ENCODE measurements around the gene SERF2. TPM values are rescaled to one million over a fixed set of nuclear protein-coding genes. Genes with fewer than 3 reads are reported as not detected.
A peak's percentile ranks its signal among the peaks of the same experiment; 100 is the strongest.

Gene SERF2
- total RNA-seq, 1 experiment from 2014 or later, result 823 TPM

GRCh38 chr15:43777267-43777914, 14.7 kb upstream of the SERF2 start:
- Mint-ChIP-seq H3K36me3 (ENCODE audit: insufficient read depth, unreplicated experiment) (peaks cover 26% of the 10 kb centered on the region), H3K4me1 (ENCODE audit: low read depth, unreplicated experiment) (no peaks in the 10 kb centered on the region), H3K4me3 (ENCODE audit: unreplicated experiment) (peak overlapping the region; percentile 37), H3K27me3 (ENCODE audit: insufficient read depth, unreplicated experiment) (no peaks in the 10 kb centered on the region), H3K27ac (ENCODE audit: unreplicated experiment) (no peak overlapping the region), H3K9me3 (ENCODE audit: unreplicated experiment) (no peaks in the 10 kb centered on the region)
- Histone ChIP-seq H3K4me3 (ENCODE audit: low read depth, low read length) (no peak overlapping the region), H3K9me3 (no peaks in the 10 kb centered on the region), H3K4me1 (no peaks in the 10 kb centered on the region), H3K27me3 (replicated peaks; ENCODE audit: control insufficient read depth, insufficient read depth, low read length) (no peaks in the 10 kb centered on the region), H3K36me3 (ENCODE audit: control insufficient read depth, insufficient read depth, low read length) (peaks cover 1% of the 10 kb centered on the region; the same call in 1 of the 2 replicates)
- ChIA-PET POLR2A (no interaction called here), CTCF (no interaction called here)
- no peak for TF ChIP-seq CTCF (IDR thresholded peaks at IDR 0.05; ENCODE audit: insufficient read depth in 1 of 2, low read depth in 1 of 2, low read length in 1 of 2, severe bottlenecking in 1 of 2, unreplicated experiment in 1 of 2)
- no peak for DNase-seq
- intact Hi-C loops (cut with micrococcal nuclease; ENCODE audit: unreplicated experiment), result no loop called here
- no TSS peak for BruUV-seq (replicated peaks)

GRCh38 chr15:43779016-43779415, 13.1 kb upstream of the SERF2 start:
- Mint-ChIP-seq H3K36me3 (ENCODE audit: insufficient read depth, unreplicated experiment) (peaks cover 14% of the 10 kb centered on the region), H3K4me1 (ENCODE audit: low read depth, unreplicated experiment) (no peaks in the 10 kb centered on the region), H3K27me3 (ENCODE audit: insufficient read depth, unreplicated experiment) (no peaks in the 10 kb centered on the region), H3K9me3 (ENCODE audit: unreplicated experiment) (no peaks in the 10 kb centered on the region), H3K27ac (ENCODE audit: unreplicated experiment) (no peak overlapping the region), H3K4me3 (ENCODE audit: unreplicated experiment) (no peak overlapping the region)
- DNase-seq, result no peak
- ChIA-PET CTCF (no interaction called here), POLR2A (no interaction called here)
- Histone ChIP-seq H3K4me1 (no peaks in the 10 kb centered on the region), H3K9me3 (no peaks in the 10 kb centered on the region), H3K4me3 (ENCODE audit: low read depth, low read length) (no peak overlapping the region), H3K27me3 (replicated peaks; ENCODE audit: control insufficient read depth, insufficient read depth, low read length) (no peaks in the 10 kb centered on the region), H3K36me3 (ENCODE audit: control insufficient read depth, insufficient read depth, low read length) (no peaks in the 10 kb centered on the region)
- BruUV-seq (replicated peaks), result no TSS peak
- intact Hi-C loops (cut with micrococcal nuclease; ENCODE audit: unreplicated experiment), result no loop called here
- TF ChIP-seq CTCF (IDR thresholded peaks at IDR 0.05; ENCODE audit: insufficient read depth in 1 of 2, low read depth in 1 of 2, low read length in 1 of 2, severe bottlenecking in 1 of 2, unreplicated experiment in 1 of 2), result no peak

GRCh38 chr15:43789409-43789808, 2.7 kb upstream of the SERF2 start:
- H3K9me3 ChIP-seq, result no peaks in the 10 kb centered on the region
- no peak for TF ChIP-seq CTCF (IDR thresholded peaks at IDR 0.05; ENCODE audit: insufficient read depth in 1 of 2, low read depth in 1 of 2, low read length in 1 of 2, severe bottlenecking in 1 of 2, unreplicated experiment in 1 of 2)
- BruUV-seq (replicated peaks), result no TSS peak
- intact Hi-C loops (cut with micrococcal nuclease; ENCODE audit: unreplicated experiment), result no loop called here
- DNase-seq, result no peak
- ChIA-PET CTCF (no interaction called here), POLR2A (interaction anchor here (0.8 kb wide), 1 partner anchor 35 kb away, joined by 3 read pairs; the partner anchor contains the start of gene MFAP1)
- Mint-ChIP-seq H3K27ac (ENCODE audit: unreplicated experiment) (no peak overlapping the region), H3K4me3 (ENCODE audit: unreplicated experiment) (no peak overlapping the region), H3K27me3 (ENCODE audit: insufficient read depth, unreplicated experiment) (no peaks in the 10 kb centered on the region), H3K9me3 (ENCODE audit: unreplicated experiment) (no peaks in the 10 kb centered on the region), H3K36me3 (ENCODE audit: insufficient read depth, unreplicated experiment) (peaks cover 26% of the 10 kb centered on the region), H3K4me1 (ENCODE audit: low read depth, unreplicated experiment) (peaks cover 10% of the 10 kb centered on the region)
- H3K4me1 ChIP-seq, result peaks cover 11% of the 10 kb centered on the region; the same call in 1 of the 2 replicates
- peaks cover 2% of the 10 kb centered on the region; the same call in 1 of the 2 replicates for H3K36me3 ChIP-seq (ENCODE audit: control insufficient read depth, insufficient read depth, low read length)
- no peaks in the 10 kb centered on the region for H3K27me3 ChIP-seq (replicated peaks; ENCODE audit: control insufficient read depth, insufficient read depth, low read length)
- H3K4me3 ChIP-seq (ENCODE audit: low read depth, low read length), result no peak overlapping the region
